Upper lobe of left lung (tissue), 6 donors: ENCODE data around the gene LYPD4. TPM values are rescaled to one million over a fixed set of nuclear protein-coding genes. Genes with fewer than 3 reads are reported as not detected.

Experiments used
- ATAC-seq, 2 donors: fragments of 200-7000 bp; cut with Tn5 transposase; one replicate each; pipeline ENCODE4 v1.9.1; 2022; ENCODE audit warnings: mild to moderate bottlenecking in 2 of 2, moderate library complexity in 2 of 2; ENCODE audit not compliant: low FRiP score in 2 of 2
- DNase-seq, 2 donors: peaks; one replicate each; pipeline ENCODE4 v3.0.0-alpha.2; 2019 to 2020
- H3K27ac ChIP-seq, 4 donors: fragments of 200-600 bp; sonication (generic); one replicate each; pipeline ENCODE4 v1.5.1; 2016 to 2019
- H3K27me3 ChIP-seq, 4 donors: fragments of 200-600 bp; sonication (generic); one replicate each; pipeline ENCODE4 v1.5.1; 2017 to 2019
- H3K36me3 ChIP-seq, 4 donors: fragments of 200-600 bp; sonication (generic); one replicate each; pipeline ENCODE4 v1.5.1; 2016 to 2019
- H3K4me1 ChIP-seq, 4 donors: fragments of 200-600 bp; sonication (generic); one replicate each; pipeline ENCODE4 v1.5.1; 2018 to 2019
- H3K4me3 ChIP-seq, 4 donors: fragments of 200-600 bp; sonication (generic); one replicate each; pipeline ENCODE4 v1.5.1; 2017 to 2019; ENCODE audit warnings: mild to moderate bottlenecking in 2 of 4, moderate library complexity in 1 of 4
- H3K9me3 ChIP-seq, 4 donors: fragments of 200-600 bp; sonication (generic); one replicate each; pipeline ENCODE4 v1.5.1; 2018 to 2019
- EP300 ChIP-seq, 4 donors: sonication (generic); formaldehyde crosslinking; IDR thresholded peaks; one replicate each; pipeline ENCODE4 v1.5.1; 2017; ENCODE audit warnings: antibody characterized with exemption in 4 of 4, control low read depth in 2 of 4
- POLR2A ChIP-seq, 4 donors: fragments of 450-650 bp; IDR thresholded peaks; one replicate each; pipeline ENCODE4 v1.5.1; 2016 to 2017; ENCODE audit warnings: antibody characterized with exemption in 4 of 4, mild to moderate bottlenecking in 2 of 4
- POLR2AphosphoS5 ChIP-seq, 2 donors: sonication (generic); formaldehyde crosslinking; IDR thresholded peaks; one replicate each; pipeline ENCODE4 v1.5.1; 2017; ENCODE audit warnings: antibody characterized with exemption in 2 of 2
- WGBS, 2 donors: methylation state at CpG; one replicate each; pipeline ENCODE4 v1.1.5; 2017 to 2018; 5-methylcytosine and 5-hydroxymethylcytosine counted together
- total RNA-seq, 6 donors: library from RNA; depleted of rRNA in 4 of 6; stranded (reverse); fragments of >200 nt in 4 of 6; gene quantifications; one replicate each; pipeline versions ENCODE4 v1.1.0 to v1.2.1, GENCODE V29; 2016 to 2021
- TF ChIP-seq, protein P1 (sequence below), 6 experiments: fragments of 450-650 bp in 4 of 6; fragments of 200-600 bp in 2 of 6; sonication (generic) in 2 of 6; IDR thresholded peaks; one replicate each; pipeline ENCODE4 v1.5.1; 2016 to 2019; ENCODE audit warnings: antibody characterized with exemption in 6 of 6
- donor health status: DM: no; HTN: no; CAD: no; lungs with moderate emphysema.
- donor health status: DM: no; HTN: yes; CAD: no; lungs with severe emphysema.

The LYPD4 gene
- total RNA-seq, 6 donors from 2014 or later: not detected

DNA sequence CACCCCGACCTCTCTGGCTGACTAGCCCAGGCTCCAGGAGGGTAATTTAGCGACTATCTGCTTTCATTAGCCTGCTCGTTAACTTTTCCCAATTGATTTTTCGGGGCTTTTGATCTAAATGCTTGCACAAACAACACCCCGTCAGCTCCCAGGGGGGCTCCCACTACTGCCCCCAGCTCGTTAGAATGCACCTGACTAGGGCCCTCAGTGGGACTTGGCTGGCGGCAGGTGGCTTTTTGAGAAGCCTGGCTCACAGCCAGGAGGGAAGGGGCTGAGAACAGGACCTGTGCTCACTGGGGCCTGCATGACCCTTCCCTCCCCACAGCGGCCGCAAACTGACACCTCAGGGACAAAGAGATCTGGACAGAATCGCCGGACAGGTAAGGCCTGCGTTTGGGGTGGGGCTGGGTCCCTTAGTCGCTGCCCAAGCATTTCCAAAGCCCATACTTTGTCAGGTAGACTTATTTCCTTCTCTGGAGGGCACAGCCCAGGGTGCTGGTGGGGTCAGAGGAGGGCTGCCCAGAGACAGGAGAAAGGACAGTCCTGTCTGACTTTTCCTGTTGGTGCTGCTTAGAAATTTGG is 25.0 kb upstream of the LYPD4 start:
- no peak for TF ChIP-seq EP300 (IDR thresholded peaks at IDR 0.05)
- no peak for TF ChIP-seq POLR2AphosphoS5 (IDR thresholded peaks at IDR 0.05)
- TF ChIP-seq POLR2A (IDR thresholded peaks at IDR 0.05): no peak
- TF ChIP-seq, protein P1, sequence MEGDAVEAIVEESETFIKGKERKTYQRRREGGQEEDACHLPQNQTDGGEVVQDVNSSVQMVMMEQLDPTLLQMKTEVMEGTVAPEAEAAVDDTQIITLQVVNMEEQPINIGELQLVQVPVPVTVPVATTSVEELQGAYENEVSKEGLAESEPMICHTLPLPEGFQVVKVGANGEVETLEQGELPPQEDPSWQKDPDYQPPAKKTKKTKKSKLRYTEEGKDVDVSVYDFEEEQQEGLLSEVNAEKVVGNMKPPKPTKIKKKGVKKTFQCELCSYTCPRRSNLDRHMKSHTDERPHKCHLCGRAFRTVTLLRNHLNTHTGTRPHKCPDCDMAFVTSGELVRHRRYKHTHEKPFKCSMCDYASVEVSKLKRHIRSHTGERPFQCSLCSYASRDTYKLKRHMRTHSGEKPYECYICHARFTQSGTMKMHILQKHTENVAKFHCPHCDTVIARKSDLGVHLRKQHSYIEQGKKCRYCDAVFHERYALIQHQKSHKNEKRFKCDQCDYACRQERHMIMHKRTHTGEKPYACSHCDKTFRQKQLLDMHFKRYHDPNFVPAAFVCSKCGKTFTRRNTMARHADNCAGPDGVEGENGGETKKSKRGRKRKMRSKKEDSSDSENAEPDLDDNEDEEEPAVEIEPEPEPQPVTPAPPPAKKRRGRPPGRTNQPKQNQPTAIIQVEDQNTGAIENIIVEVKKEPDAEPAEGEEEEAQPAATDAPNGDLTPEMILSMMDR (IDR thresholded peaks at IDR 0.05): no peak
- Histone ChIP-seq H3K36me3 (peaks cover 28 to 82% (median 55%) of the 10 kb centered on the region in 4 donors), H3K9me3 (no peaks in the 10 kb centered on the region), H3K4me1 (peaks cover 45 to 71% (median 55%) of the 10 kb centered on the region in 4 donors), H3K27me3 (no peaks in the 10 kb centered on the region), H3K4me3 (no peak overlapping the region), H3K27ac (peak overlapping the region in 3 of 4 donors; percentile 35 to 48 (median 47))
- 79 to 86% methylated on average over 11 to 13 of the region's 13 CpGs for WGBS, 2 donors
- no peak for ATAC-seq
- DNase-seq: no peak

DNA sequence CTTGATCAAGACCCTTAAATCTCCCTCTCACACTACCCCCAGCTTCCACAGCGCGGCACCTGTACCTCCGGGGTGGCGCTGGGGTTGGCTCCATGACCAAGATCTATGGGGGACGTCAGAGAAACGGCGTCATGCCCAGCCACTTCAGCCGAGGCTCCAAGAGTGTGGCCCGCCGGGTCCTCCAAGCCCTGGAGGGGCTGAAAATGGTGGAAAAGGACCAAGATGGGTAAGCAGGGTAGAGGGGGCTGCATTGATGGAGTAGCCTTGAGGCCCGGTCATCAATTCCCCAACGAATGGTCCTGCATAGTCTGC is 24.5 kb upstream of the LYPD4 start:
- Histone ChIP-seq H3K4me1 (peaks cover 45 to 71% (median 55%) of the 10 kb centered on the region in 4 donors), H3K9me3 (no peaks in the 10 kb centered on the region), H3K4me3 (no peak overlapping the region), H3K27ac (peak overlapping the region in 3 of 4 donors; percentile 32 to 58 (median 47)), H3K36me3 (peaks cover 33 to 87% (median 60%) of the 10 kb centered on the region in 4 donors), H3K27me3 (no peaks in the 10 kb centered on the region)
- TF ChIP-seq EP300 (IDR thresholded peaks at IDR 0.05): no peak
- TF ChIP-seq, protein P1 (IDR thresholded peaks at IDR 0.05): no peak
- no peak for TF ChIP-seq POLR2A (IDR thresholded peaks at IDR 0.05)
- TF ChIP-seq POLR2AphosphoS5 (IDR thresholded peaks at IDR 0.05): no peak
- whole genome bisulfite sequencing, 2 donors: 81 to 89% methylated on average over 12 of the region's 12 CpGs
- ATAC-seq (no peak), DNase-seq (no peak)

DNA sequence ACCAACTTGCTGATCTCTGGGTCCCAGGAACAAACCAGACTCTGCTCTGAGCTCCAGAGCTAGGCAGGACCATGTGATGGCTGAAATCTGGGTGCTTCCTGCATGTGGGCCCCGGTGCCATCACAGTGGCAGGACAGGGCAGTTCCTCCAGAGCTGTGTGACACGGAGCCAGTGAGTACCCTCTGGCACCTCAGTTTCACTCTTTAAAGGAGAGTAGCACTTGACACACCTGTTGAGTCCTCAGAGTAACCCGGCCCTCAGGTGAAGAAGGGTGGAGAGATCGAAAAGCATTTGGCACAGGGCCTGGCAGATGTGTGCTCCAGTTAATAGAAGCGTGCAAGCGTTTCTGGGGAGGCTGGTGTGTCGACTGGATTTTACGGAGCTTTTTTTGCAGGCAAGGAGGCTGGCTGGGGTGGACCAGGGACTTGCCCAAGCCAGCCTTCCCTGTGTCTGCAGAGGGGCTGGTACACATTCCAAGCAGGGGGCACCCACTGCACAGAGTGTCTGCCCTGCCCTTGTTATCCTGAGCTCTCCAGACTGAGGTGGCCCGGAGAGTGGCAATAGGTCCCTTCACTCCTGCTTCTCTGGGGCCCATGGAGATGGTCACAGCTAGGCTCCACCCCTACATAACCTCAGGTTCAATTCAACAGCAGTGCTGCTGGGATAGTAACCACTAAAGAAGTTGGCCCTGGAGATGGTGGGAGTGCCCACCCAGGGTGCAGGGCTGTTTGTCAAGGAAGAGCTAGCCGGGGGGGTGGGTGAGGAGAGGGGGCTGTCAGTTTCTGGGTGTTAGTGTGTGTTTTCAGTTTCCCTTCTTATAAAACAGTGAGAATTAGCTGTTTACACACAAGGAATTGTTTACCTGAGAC is 23.9 kb upstream of the LYPD4 start:
- Histone ChIP-seq H3K9me3 (no peaks in the 10 kb centered on the region), H3K27me3 (no peaks in the 10 kb centered on the region), H3K36me3 (peaks cover 34 to 93% (median 64%) of the 10 kb centered on the region in 4 donors), H3K4me3 (no peak overlapping the region), H3K4me1 (peaks cover 43 to 72% (median 55%) of the 10 kb centered on the region in 4 donors), H3K27ac (peak overlapping the region; percentile 4 to 58 (median 40))
- ATAC-seq (peak; percentile 11 to 74), DNase-seq (peak in 1 of 2 donors; percentile 86)
- 74 to 82% methylated on average over 8 to 10 of the region's 10 CpGs for WGBS, 2 donors
- TF ChIP-seq, protein P1 (IDR thresholded peaks at IDR 0.05): no peak
- TF ChIP-seq POLR2AphosphoS5 (IDR thresholded peaks at IDR 0.05): no peak
- TF ChIP-seq POLR2A (IDR thresholded peaks at IDR 0.05): peak in 1 of 4 donors; percentile 30
- TF ChIP-seq EP300 (IDR thresholded peaks at IDR 0.05): no peak

DNA sequence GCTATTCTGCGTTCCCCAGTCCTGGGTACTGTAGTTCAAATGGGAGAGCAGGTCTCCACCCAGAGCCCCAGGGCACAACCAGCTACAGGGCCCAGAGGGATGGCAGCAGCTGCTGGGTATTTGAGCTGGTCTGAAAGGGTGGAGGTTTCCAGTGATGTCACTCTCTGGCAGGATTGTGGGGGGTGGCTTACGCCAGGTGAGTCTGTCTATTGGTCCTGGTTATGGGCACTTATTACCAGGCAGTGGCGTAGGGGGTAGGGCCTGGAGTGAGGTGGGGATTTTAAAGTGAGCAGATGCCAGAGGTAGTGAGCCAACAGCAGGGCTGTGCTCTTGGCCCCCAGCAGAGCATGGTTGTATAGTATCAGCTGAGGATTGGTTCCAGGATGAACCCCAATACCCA is 21.8 kb upstream of the LYPD4 start:
- Histone ChIP-seq H3K4me3 (no peak overlapping the region), H3K9me3 (no peaks in the 10 kb centered on the region), H3K27me3 (no peaks in the 10 kb centered on the region), H3K27ac (peak overlapping the region in 2 of 4 donors; percentile 31 to 47), H3K4me1 (peaks cover 53 to 80% (median 63%) of the 10 kb centered on the region in 4 donors), H3K36me3 (peaks cover 27 to 98% (median 70%) of the 10 kb centered on the region in 4 donors)
- whole genome bisulfite sequencing, 2 donors: 89 to 96% methylated on average over 3 of the region's 3 CpGs
- DNase-seq: no peak
- no peak for ATAC-seq
- TF ChIP-seq POLR2AphosphoS5 (IDR thresholded peaks at IDR 0.05) (no peak), POLR2A (IDR thresholded peaks at IDR 0.05) (no peak), EP300 (IDR thresholded peaks at IDR 0.05) (no peak)
- TF ChIP-seq, protein P1 (IDR thresholded peaks at IDR 0.05): no peak
